Stimulated activated CD4-positive, alpha-beta T cell treated with anti-CD3 and anti-CD28 coated beads, Interleukin-1b, Interleukin-23, amount 100 ng/mL, for 24 hours (primary cell): ENCODE results near the gene TPRX2.
"Not testable (repeated sequence)": the region's sequence is repeated elsewhere in the genome, so short reads cannot be mapped to it uniquely, and the experiment has no call there.

Experiments used
- DNase-seq, 4 experiments: peaks; one replicate each; pipeline ENCODE4 v3.0.0-alpha.2; 2020; ENCODE audit warnings: low read depth in 4 of 4, low spot score in 1 of 4

TPRX2 gene, protein sequence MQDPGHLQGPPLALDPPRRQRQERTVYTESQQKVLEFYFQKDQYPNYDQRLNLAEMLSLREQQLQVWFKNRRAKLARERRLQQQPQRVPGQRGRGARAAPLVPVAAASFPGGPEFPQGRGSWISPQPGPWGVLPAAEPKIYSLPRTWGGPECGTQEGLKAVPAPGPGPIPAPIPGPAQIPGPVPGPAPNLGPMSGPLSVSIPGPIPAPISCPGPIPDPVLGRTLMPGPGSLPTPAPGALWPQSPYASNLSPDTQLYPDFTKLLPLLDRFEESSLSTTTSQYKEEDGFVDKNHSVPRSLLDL

GRCh38 chr19:47858646-47859285 is at the start of gene TPRX2:
TSS of gene TPRX2 (plus strand) at chr19:47859235. CDS start at chr19:47859247, 12 bp downstream.
- not testable (repeated sequence) for DNase-seq

GRCh38 chr19:47813304-47813994 is 45.6 kb upstream of the TPRX2 start:
- DNase-seq = peak; percentile 69 to 82 (median 70)

DNA sequence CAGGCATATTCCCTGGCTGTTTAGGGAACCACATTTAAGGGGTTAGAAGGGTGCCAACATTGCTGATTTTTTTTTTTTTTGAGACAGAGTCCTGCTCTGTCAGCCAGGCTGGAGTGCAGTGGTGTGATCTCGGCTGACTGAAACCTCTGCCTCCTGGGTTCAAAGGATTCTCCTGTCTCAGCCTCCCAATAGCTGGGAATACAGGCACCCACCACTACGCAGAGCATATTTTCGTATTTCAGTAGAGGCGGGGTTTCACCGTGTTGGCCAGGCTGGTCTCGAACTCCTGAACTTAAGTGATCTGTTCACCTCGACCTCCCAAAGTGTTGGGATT is 45.1 kb upstream of the TPRX2 start:
- no peak for DNase-seq

DNA sequence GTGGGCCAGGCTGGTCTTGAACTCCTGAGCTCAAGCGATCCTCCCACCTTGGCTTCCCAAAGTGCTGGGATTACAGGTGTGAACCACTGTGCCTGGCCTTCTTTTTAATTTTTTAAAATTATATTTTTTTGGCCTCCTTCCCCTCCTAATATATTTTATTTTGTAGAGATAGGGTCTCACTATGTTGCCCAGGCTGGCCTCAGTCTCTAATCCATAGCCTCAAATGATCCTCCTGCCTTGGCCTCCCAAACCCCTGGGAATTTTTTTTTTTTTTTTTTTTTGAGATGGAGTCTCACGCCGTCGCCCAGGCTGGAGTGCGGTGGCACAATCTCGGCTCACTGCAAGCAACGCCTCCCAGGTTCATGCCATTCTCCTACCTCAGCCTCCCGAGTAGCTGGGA is 42.8 kb upstream of the TPRX2 start:
- DNase-seq = not testable (repeated sequence)

GRCh38 chr19:47818221-47818620 is 40.8 kb upstream of the TPRX2 start:
- DNase-seq = not testable (repeated sequence)

DNA sequence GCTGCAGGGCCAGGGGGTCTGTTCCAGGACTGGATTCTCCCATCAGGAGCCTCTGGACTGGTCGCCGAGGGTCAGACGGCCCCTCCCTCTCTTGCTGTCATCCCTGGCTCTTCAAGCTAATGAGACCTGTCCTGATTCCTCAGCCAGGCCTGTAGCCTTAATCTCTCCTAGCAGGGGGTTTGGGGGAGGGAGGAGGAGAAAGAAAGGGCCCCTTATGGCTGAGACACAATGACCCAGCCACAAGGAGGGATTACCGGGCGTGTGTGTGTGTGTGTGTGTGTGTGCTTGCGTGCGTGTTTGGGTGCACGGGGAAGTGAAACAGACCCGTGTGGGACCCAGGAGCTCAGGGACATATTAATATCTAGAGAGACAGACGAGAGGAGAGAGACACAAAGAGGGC is 39.2 kb upstream of the TPRX2 start:
- DNase-seq = no peak

DNA sequence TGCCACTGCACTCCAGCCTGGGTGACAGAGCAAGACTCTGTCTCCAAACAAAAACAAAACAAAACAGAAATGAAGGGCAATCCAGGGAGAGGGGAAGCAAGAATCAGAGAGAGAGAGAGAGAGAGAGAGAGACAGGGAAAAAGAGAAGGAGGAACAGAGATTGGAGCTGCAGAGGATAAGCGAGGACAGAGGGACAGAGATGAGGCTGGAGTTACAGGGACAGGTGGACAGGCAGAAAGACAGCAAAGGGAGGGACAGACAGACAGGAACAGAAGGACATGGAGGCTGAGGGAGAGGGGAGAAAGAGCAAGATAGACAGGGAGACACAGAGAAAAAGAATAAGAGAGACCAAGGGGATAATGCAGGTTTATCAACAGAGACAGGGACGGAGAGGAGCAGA is 38.6 kb upstream of the TPRX2 start:
- DNase-seq = no peak

DNA sequence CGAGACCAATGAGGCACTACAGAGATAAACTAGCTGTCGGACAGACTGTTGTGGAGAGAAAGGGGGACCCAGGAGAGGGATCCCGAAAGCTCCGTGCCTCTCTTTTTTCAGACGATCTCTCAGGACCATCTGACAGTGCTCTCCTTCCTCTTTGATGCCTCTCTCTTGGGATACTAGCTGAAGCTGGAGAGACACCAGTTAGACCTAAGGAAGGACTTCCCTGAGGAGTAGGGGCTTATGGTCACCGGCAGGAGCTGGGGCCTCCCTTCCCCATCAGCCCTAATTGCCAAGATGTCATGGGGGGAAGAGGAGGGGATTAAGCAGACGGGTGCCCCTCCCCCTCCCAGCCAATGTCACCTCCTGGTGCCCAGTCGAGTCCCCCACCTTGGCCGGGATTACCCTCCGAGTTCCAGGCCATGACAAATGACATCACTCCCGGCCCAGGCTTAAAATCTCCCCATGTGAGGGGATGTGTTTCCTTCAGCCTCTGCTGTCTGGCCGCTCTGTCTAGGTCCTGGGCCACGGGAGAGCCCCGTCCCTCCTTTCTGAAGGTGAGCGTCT is 37.5 kb upstream of the TPRX2 start, which contains the start of gene CRX:
Gene CRX (plus strand): TSS at position 478 of the 561 bp plus-strand sequence. CDS start 12,507 bp downstream, outside the sequence.
- no peak for DNase-seq

DNA sequence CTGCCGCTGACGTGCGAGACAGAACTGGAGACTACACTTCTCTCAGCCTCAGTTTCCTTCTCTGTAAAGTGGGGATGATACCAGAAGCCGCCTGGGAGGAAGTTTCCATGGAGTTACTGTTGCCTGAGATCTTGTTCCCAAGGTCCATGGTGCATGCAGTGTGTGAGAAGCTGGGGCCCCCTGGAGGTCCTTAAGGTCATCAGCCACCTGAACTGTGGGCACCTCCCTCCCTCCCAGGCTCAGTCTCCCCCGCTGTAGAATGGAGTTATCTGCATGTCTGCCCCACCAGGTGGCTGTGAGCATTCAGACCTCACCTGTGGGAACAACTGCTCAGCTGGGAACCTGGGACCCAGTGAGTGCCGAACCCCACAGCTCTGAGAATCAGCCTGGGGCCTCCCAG is 34.6 kb upstream of the TPRX2 start:
- no peak for DNase-seq

GRCh38 chr19:47826800-47827199 is 32.2 kb upstream of the TPRX2 start:
- no peak for DNase-seq

GRCh38 chr19:47832723-47833122 is 26.3 kb upstream of the TPRX2 start:
- no peak for DNase-seq

DNA sequence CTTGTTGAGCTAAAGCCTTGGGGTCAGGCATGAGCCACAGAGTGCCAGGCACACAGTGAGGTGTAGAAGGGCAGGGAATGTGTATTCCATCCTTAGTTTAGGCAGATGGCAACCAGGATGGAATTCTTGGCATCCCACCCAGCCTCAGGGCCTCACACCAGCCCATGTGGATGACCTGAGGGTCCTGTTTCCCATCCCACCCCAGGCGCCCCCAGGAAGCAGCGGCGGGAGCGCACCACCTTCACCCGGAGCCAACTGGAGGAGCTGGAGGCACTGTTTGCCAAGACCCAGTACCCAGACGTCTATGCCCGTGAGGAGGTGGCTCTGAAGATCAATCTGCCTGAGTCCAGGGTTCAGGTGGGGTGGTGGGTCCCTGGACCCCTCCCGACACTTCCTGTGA is 23.0 kb upstream of the TPRX2 start:
- DNase-seq = no peak

DNA sequence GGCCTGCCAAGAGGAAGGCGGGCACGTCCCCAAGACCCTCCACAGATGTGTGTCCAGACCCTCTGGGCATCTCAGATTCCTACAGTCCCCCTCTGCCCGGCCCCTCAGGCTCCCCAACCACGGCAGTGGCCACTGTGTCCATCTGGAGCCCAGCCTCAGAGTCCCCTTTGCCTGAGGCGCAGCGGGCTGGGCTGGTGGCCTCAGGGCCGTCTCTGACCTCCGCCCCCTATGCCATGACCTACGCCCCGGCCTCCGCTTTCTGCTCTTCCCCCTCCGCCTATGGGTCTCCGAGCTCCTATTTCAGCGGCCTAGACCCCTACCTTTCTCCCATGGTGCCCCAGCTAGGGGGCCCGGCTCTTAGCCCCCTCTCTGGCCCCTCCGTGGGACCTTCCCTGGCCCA is 19.6 kb upstream of the TPRX2 start:
- DNase-seq = no peak

DNA sequence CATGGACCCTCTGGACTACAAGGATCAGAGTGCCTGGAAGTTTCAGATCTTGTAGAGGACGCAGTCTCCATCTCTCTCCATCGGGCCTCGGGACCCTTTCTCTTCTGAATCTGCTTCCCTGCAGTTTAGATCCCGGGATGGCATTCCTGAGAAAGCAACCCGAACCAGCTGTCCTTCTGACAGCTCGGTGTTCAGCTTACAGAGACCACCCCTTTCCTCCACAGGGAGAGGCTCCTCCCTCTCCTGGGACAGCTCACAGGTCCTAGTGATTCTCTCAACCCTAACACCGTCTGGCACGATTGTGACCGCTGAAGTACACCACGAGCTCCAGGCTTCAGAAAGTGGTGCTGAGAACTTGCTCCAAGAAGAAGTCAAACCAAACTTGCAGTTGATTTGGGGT is 19.1 kb upstream of the TPRX2 start:
- DNase-seq = no peak

- no peak for DNase-seq
Measured at GRCh38 chr19:47842941-47843340, 16.1 kb upstream of the TPRX2 start.

DNA sequence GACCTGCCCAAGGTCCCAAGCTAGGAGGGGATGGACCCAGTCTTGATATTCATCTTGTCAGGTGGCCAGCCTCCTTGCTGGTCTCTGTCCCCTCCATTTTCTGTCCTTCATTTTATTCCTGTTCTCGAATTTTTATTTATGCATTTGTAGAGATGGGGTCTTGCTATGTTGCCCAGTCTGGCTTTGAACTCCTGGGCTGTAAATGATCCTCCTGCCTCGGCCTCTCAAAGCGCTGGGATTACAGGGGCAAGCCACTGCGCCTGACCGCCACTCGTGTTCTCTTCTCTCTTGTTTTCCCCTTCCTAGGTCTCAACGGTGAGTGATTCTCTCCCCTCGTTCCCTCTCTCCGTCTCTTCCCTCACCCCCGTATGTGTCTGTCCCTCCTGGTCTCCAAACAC is 10.6 kb upstream of the TPRX2 start:
- DNase-seq = no peak

DNA sequence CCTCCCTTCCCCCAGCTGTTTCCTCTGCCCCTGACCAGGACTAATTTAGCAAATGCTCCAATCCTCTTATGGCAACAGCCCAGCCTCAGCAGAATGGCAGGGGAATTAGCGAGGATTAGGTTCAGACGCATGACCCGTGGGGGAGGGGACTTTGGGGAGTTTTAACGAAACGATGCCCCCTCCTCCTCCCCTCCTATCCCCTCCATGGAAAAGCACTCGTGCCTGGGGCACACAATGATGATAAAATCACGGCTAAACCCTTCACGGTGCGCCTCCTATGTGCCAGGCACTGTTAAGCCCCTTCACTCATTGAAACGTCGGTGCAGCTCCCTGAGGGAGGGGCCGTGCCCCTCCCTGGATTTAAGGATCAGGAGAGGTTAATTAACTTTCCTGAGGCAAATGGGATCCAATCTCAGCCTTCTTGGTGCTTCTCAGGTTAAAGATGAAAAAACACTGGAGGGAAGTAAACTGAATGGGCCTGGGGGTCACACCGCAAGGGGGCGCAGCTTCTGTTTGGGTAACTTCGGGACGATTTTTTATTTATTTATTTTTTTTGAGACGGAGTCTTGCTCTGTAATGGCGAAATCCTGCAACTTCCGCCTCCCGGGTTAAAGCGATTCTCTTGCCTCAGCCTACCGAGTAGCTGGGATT is 10.1 kb upstream of the TPRX2 start:
- peak in 1 of 4 experiments; percentile 15 for DNase-seq

- no peak for DNase-seq
Measured at GRCh38 chr19:47853003-47853402, 6.0 kb upstream of the TPRX2 start.

DNA sequence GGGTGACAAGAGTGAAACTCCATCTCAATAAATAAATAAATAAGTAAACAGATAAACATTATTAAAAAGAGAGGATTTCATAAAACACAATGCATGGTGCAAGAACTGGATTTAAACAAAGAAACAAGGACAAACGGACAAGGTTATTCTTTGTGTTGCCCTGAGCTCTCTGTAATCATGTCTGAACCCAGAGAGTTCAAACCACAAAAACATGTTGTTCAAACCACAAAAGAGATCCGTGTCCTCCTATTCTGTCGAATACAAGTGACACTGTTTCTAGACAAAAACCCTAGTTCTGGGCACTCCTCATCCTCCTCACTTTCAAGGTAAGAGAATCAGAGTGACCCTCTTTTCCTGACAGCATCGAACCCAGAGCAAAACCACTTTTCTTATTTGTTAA is 4.6 kb upstream of the TPRX2 start:
- no peak for DNase-seq

DNA sequence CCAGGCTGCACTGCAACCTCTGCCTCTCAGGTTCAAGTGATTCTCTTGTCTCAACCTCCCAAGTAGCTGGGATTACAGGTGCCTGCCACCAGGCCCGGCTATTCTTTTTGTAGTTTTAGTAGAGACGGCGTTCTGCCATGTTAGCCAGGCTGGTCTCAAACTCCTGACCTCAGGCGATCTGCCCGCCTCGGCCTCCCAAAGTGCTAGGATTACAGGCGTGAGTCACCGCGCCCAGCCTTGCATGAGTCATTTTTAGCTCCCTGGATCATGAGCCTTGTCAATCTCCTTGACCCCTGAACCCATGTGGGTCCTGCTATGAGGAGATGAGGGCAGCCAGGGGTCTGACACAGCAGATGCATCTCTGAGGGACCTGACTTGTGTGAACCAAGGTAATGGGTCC is 804 bp upstream of the TPRX2 start:
- DNase-seq = not testable (repeated sequence)

GRCh38 chr19:47859838-47860237 is 803 bp downstream of the TPRX2 start:
- DNase-seq = not testable (repeated sequence)
